ENCODE data around the gene SHF.
"Not testable (repeated sequence)": the region's sequence is repeated elsewhere in the genome, so short reads cannot be mapped to it uniquely, and the experiment has no call there.

- not testable (repeated sequence) for TF ChIP-seq CTCF, POLR2A (IDR thresholded peaks at IDR 0.05)
Measured at GRCh38 chr15:45236806-45237205, 49.0 kb upstream of the SHF start.
